Stimulated activated CD8-positive, alpha-beta memory T cell treated with anti-CD3 and anti-CD28 coated beads, Interleukin-4, amount 100 ng/mL, for 1 hour (primary cell): ENCODE results near the gene HTATSF1.

Experiments used
- DNase-seq, 2 donors: peaks; one replicate each; pipeline ENCODE4 v3.0.0-alpha.2; 2020; ENCODE audit warnings: low read depth in 2 of 2, low spot score in 1 of 2

The HTATSF1 gene

GRCh38 chrX:136495043-136495442, 2.3 kb upstream of the HTATSF1 start:
- no peak for DNase-seq

GRCh38 chrX:136496186-136496763, 1.1 kb upstream of the HTATSF1 start:
- no peak for DNase-seq

GRCh38 chrX:136496764-136497555, 432 bp upstream of the HTATSF1 start:
- peak; percentile 47 to 74 for DNase-seq

DNA sequence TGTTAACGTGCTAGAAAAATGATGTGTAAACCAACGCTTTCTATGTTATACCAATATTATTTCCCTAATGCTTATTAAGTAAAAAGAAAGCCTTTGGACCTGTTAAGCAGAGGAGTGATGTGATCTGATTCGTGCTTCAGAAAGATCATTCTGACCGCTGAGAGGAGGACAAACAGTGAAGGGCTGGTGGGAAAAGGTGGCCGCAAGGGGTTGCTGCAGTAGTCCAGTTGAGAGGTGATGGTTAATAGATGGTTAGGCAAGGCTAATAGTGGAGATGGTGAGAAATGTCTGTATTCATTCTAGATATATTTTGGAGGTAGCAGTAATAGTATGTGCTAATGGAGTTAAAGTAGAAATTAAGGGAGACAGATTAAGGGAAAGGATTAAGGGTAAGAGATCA, 21.7 kb downstream of the HTATSF1 start:
- no peak for DNase-seq

- no peak for DNase-seq
Observed at GRCh38 chrX:136523770-136524169, 26.4 kb downstream of the HTATSF1 start.

- DNase-seq: no peak
Observed at GRCh38 chrX:136525738-136526606, 28.6 kb downstream of the HTATSF1 start.

DNA sequence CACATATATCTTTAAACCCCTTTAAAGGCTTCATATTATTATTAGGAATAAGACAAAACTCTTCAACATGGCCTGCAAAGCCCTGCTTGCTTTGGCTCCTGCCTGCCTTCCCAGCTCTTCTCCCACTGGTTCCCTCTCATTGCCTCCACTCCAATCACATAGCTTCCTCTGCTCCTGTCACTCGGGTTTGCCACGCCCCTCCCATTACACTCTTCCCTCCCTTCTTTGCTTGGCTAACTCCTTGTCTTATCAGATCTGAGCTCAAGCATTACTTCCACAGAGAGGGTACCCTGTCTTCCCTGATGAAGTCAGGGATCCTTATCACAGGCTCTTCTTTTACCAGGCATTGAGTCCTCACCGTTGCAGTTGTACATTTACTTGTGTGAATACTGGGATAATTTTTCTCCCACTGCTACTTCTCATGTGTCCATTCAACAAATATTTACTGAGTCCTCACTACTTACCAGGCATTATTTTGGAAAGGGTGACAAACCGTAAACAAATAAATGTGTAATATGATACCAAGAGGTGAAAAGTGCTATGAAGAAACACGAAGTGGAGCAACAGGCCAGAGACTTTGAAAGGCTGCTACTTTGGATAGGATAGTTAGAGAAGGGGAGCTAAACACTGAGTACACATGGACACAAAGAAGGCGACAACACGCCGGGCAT, 31.4 kb downstream of the HTATSF1 start:
- DNase-seq: no peak

- no peak for DNase-seq
Observed at GRCh38 chrX:136529795-136530194, 32.4 kb downstream of the HTATSF1 start.

DNA sequence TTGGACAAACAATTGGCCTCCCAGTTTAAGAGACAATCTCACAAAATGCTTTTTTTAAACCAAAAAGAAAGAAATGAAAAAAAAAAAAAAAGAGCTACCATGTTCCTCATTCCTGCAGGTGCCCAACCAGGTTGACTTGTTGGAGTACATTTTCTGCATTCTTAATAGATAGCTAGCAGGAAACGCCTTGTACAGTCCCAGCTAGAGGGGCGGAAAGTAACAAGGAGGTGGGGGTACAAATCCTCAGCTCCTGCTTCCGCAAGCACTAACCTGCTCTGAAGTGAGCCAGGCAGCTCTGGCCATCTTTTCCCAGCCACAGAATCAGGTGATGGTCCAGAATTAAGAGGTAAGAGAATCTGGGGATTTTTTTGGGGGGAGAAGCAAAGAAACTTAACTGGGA, 34.6 kb downstream of the HTATSF1 start, which contains the start of gene VGLL1:
VGLL1 (plus strand) TSS at position 265 of the 400 bp plus-strand sequence. CDS start 3,806 bp downstream, outside the sequence.
- DNase-seq: no peak

DNA sequence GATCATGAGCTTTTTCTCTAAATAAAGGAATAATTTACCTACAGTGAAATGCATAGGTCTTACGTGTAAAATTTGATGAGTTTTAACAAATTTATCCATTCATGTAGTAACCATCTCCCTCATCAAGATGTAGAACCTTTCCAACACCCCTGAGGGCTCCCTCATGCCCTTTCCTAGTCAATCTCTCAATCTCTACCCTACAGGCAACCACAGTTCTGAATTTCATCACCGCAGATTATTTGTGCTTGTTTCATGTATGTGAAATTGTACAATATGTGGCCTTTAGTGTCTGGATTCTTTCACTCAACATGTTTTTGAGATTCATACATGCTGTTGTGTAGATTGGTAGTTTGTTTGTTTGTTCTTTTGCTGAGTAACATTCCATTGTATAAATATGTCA, 36.7 kb downstream of the HTATSF1 start:
- DNase-seq: no peak

DNA sequence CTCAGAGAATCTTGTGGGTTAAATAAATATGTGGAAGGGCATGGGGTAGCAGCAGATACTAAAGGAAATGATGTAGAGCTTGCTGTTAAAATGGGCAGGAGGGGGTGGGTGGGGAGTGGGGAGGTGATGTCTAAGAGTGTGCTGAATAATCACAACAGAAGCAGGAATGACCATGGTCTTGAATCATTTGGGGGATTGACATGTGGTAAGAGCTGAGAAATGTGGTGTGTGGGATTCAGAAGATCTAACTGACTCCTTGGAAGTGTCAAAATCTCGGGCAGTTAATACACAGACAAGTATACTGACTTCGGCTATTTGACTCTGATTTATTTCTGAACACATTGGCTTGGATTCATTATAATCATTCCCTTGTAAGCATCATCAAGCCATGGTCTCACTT, 41.4 kb downstream of the HTATSF1 start:
- no peak for DNase-seq

- DNase-seq: no peak
Observed at GRCh38 chrX:136540226-136540625, 42.8 kb downstream of the HTATSF1 start.

DNA sequence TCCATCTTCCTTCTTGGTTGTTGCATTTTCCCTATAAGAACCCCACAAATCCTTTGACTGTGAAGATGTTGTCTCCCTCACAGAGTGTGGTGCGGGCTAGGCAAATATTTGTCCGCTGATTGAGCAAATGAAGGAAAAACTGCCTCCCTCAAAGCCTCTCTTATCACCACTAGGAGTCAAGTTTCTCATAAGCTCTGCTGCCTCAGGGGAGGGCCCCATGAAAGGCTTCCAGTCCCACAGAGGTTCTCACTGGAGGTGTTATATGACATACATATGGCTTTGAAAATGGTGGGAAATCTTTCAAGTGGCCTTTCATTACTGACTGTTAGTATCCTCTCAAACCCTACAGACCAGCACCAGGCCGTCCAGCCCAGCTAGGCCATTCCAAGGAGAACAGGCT, 43.9 kb downstream of the HTATSF1 start:
- DNase-seq: no peak

DNA sequence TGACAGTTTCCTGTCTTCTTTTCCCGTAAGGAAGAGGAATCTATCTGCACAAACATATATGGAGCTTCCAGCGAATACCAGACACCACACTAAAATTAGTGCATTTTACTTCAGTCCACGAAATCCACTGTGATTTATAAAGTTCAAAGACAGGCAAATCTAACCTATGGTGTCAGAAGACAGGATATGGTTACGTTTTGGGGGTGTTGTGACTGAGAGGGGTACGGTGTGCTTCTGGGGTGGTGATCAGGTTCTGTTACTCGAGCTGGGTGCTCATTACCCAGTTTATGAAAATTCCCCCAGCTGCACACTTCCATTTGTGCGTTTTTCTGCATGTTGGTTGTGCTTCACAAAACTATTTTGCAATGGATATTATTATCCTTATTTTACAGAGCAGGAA, 44.9 kb downstream of the HTATSF1 start:
- DNase-seq: no peak

DNA sequence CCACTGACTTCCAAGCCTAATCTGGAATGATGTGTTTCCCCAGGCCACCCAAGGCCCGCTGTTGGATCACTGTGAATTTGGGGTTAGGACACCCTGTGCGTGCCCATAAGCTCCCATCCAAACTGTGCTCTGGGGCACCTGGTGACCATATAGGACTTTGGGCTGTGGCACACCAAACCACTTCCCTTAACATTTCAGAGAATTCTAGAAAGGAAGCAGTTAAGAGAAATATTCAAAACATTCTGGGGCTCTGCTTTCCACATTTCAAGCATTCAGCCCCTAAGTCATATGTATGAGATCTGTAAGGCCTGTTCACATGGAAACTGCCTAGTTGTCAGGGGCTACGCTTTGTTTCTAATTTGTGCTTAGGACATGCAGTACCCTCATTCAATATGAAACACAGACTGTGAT, 49.0 kb downstream of the HTATSF1 start:
- DNase-seq: no peak

- DNase-seq: no peak
Observed at GRCh38 chrX:136549226-136549625, 51.8 kb downstream of the HTATSF1 start.

- DNase-seq: no peak
Observed at GRCh38 chrX:136551410-136551809, 54.0 kb downstream of the HTATSF1 start.

- no peak for DNase-seq
Observed at GRCh38 chrX:136555694-136556093, 58.3 kb downstream of the HTATSF1 start.
